Psoas muscle (tissue), 8 donors: ENCODE data around the gene DHRS11. TPM values are rescaled to one million over a fixed set of nuclear protein-coding genes. Genes with fewer than 3 reads are reported as not detected.

Experiments
- ATAC-seq, 4 donors: fragments of 200-7000 bp; cut with Tn5 transposase; one replicate each; pipeline ENCODE4 v1.9.1; 2020; ENCODE audit warnings: moderate library complexity in 3 of 4, mild to moderate bottlenecking in 2 of 4
- DNase-seq, 2 donors: peaks; one replicate each; pipeline ENCODE4 v3.0.0-alpha.2; 2020
- H3K27ac ChIP-seq: fragments of 200-600 bp; one replicate; pipeline ENCODE4 v1.8.0; 2022
- H3K27me3 ChIP-seq, 3 donors: fragments of 200-600 bp in 1 of 3; one replicate each; pipeline versions ENCODE4 v1.6.1 to v1.8.0; 2013 to 2022; ENCODE audit warnings: low read length in 2 of 3, mild to moderate bottlenecking in 2 of 3, moderate library complexity in 1 of 3; ENCODE audit not compliant: insufficient read depth in 3 of 3
- H3K36me3 ChIP-seq, 2 donors: fragments of 200-600 bp in 1 of 2; one replicate each; pipeline versions ENCODE4 v1.6.1 to v1.8.0; 2013 to 2022; ENCODE audit warnings: low read depth in 1 of 2, mild to moderate bottlenecking in 1 of 2, moderate library complexity in 1 of 2; ENCODE audit not compliant: insufficient read depth in 1 of 2
- H3K4me1 ChIP-seq: fragments of 200-600 bp; one replicate; pipeline ENCODE4 v1.8.0; 2022
- H3K4me3 ChIP-seq: fragments of 200-600 bp; one replicate; pipeline ENCODE4 v1.8.0; 2022; ENCODE audit warnings: mild to moderate bottlenecking
- H3K9me3 ChIP-seq: fragments of 200-600 bp; one replicate; pipeline ENCODE4 v1.8.0; 2022
- CTCF ChIP-seq: fragments of 200-600 bp; IDR thresholded peaks from one replicate; pipeline ENCODE4 v1.8.0; 2022; ENCODE audit warnings: antibody characterized with exemption
- WGBS, 3 donors: extraction: QIAGEN DNeasy Blood & Tissue Kit; methylation state at CpG; one replicate each; pipeline versions ENCODE4 v1.1.6 to v1.1.7; 2013; 5-methylcytosine and 5-hydroxymethylcytosine counted together
- intact Hi-C, 2 donors: fragments of 100-400 bp; cut with DNase I; formaldehyde crosslinking; loops; one replicate each; pipeline versions ENCODE4 v1.11.0 to v1.14.2; 2022
- long read RNA-seq, 2 donors: library from polyadenylated mRNA; unstranded; transcript quantifications; one replicate each; pipeline ENCODE4 v2.0.0, GENCODE V29; 2021
- polyA plus RNA-seq, 3 donors: library from polyadenylated mRNA; stranded (reverse); fragments of 200-250 nt; gene quantifications; one replicate each; pipeline ENCODE4 v1.2.3, GENCODE V29; 2013
- total RNA-seq, 4 donors: library from RNA; stranded (reverse); fragmentation: NEBNext Ultra II Directional in 2 of 4; extraction: Animal tissue kit (Norgen Biotek cat#: 25700) in 2 of 4; gene quantifications; one replicate each; pipeline versions ENCODE4 v1.2.1 to v1.2.4, GENCODE V29; 2021 to 2023
- donor health status: healthy with polysubstance abuse.
- donor health status: DM: no; HTN: no; CAD: no; lungs with moderate emphysema.
- donor health status: Bipolar disorder and iron deficiency.
- donor health status: healthy.
- donor health status: DM: yes; HTN: yes; CAD: no.
- donor health status: DM: no; HTN: no; CAD: no.
- donor health status: DM: no; HTN: no; CAD: no.
- donor health status: DM: yes; HTN: yes; CAD: no.

Gene DHRS11
- total RNA-seq (10 to 100 TPM in 3 of 4 donors, 1 to 10 TPM in 1; 9.4 to 16.0 (median 13.4) TPM), polyA plus RNA-seq (10 to 100 TPM; 12.0 to 20.5 (median 14.5) TPM)
- long read RNA-seq, donor 1, partial matches to known transcripts, result 0 of 5 reads
- long read RNA-seq, donor 1, other reads (novel, unspliced or antisense), result 1 of 5 reads
- long read RNA-seq, donor 2, full-length matches to known transcripts, result 17 of 30 reads
- long read RNA-seq, donor 2, partial matches to known transcripts, result 1 of 30 reads
- long read RNA-seq, donor 2, other reads (novel, unspliced or antisense), result 12 of 30 reads

GRCh38 chr17:36591434-36592315 is at the start of gene DHRS11:
Gene DHRS11, plus strand, starts transcription at chr17:36591879. Its CDS starts 131 bp downstream, at chr17:36592010.
- H3K4me1 ChIP-seq, result peaks cover 16% of the 10 kb centered on the region
- peak within 1 kb of the TSS; percentile 98 for H3K4me3 ChIP-seq
- H3K36me3 ChIP-seq, result peaks cover 10 to 45% of the 10 kb centered on the region in 2 donors
- intact Hi-C loops, result loop anchor here (5.0 kb wide), 3 partner anchors 34 to 104 kb away; partner anchors contain the start of gene ZNHIT3 (in 1 of the 2)
- WGBS, 3 donors, result 0 to 1% (median 1%) methylated on average over 34 to 87 of the region's 87 CpGs
- peak within 1 kb of the TSS; percentile 81 for H3K27ac ChIP-seq
- H3K27me3 ChIP-seq, result no peaks in the 10 kb centered on the region
- peak; percentile 86 to 91 for DNase-seq
- TF ChIP-seq CTCF, result no peak
- no peaks in the 10 kb centered on the region for H3K9me3 ChIP-seq
- peak; percentile 93 to 96 (median 94) for ATAC-seq

- Histone ChIP-seq H3K27ac (peak overlapping the region; percentile 100), H3K27me3 (no peaks in the 10 kb centered on the region), H3K4me3 (no peak overlapping the region), H3K36me3 (peaks cover 2 to 33% of the 10 kb centered on the region in 2 donors), H3K4me1 (peaks cover 25% of the 10 kb centered on the region), H3K9me3 (no peaks in the 10 kb centered on the region)
- no peak for ATAC-seq
- WGBS, 3 donors, result 94 to 97% (median 95%) methylated on average over 15 of the region's 15 CpGs
- DNase-seq, result no peak
- intact Hi-C loops, result no loop called here
- TF ChIP-seq CTCF, result no peak
These were observed 48.9 kb upstream of the DHRS11 start for GRCh38 chr17:36542755-36543154.

GRCh38 chr17:36544044-36544306 is 47.7 kb upstream of the DHRS11 start:
- peak overlapping the region; percentile 88 for H3K4me3 ChIP-seq
- peaks cover 2 to 24% of the 10 kb centered on the region in 2 donors for H3K36me3 ChIP-seq
- no peak for TF ChIP-seq CTCF
- peak in 1 of 2 donors; percentile 73 for DNase-seq
- peak; percentile 6 to 35 (median 24) for ATAC-seq
- intact Hi-C loops, result no loop called here
- H3K9me3 ChIP-seq, result no peaks in the 10 kb centered on the region
- H3K4me1 ChIP-seq, result peaks cover 37% of the 10 kb centered on the region
- H3K27me3 ChIP-seq, result no peaks in the 10 kb centered on the region
- 0 to 1% (median 0%) methylated on average over 10 of the region's 10 CpGs for WGBS, 3 donors
- H3K27ac ChIP-seq, result peak overlapping the region; percentile 100

- Histone ChIP-seq H3K27ac (peak within 1 kb of the TSS; percentile 100), H3K4me3 (peak within 1 kb of the TSS; percentile 88), H3K9me3 (no peaks in the 10 kb centered on the region), H3K4me1 (peaks cover 41% of the 10 kb centered on the region), H3K36me3 (peaks cover 2 to 18% of the 10 kb centered on the region in 2 donors), H3K27me3 (no peaks in the 10 kb centered on the region)
- no peak for TF ChIP-seq CTCF
- intact Hi-C loops, result no loop called here
- peak; percentile 95 for DNase-seq
- whole genome bisulfite sequencing, 3 donors, result 0 to 1% (median 0%) methylated on average over 57 to 71 of the region's 71 CpGs
- peak; percentile 85 to 88 (median 86) for ATAC-seq
These were observed 47.2 kb upstream of the DHRS11 start, which contains the start of gene GGNBP2 for GRCh38 chr17:36544307-36545076. Gene GGNBP2, plus strand, starts transcription at chr17:36544919. Its CDS starts 806 bp downstream, at chr17:36545725.
